CD8-positive, alpha-beta T cell (primary cell): Measurements from ENCODE around the gene FAM216A. TPM values are rescaled to one million over a fixed set of nuclear protein-coding genes. Genes with fewer than 3 reads are reported as not detected.

ENCODE experiments used
- total RNA-seq, 46 experiments: library from RNA in 2 of 46; stranded (reverse) in 2 of 46; gene quantifications; one replicate each; pipeline ENCODE4 v1.2.3 and lab custom pipeline; 2021 to 2026

FAM216A gene
- total RNA-seq, 2 experiments from 2014 or later: 3.5 to 4.5 TPM

Other genes starting within 250 kb of the FAM216A start
- gene ATP2A2, start 187.6 kb upstream of the FAM216A start, total RNA-seq: 100 to 1,000 TPM; 100 to 105 TPM
- 10 to 100 TPM; 22.1 to 23.2 TPM for gene ANAPC7, start 65.1 kb upstream of the FAM216A start, total RNA-seq
- 100 to 1,000 TPM; 123 to 136 TPM for gene ARPC3, start 18.5 kb upstream of the FAM216A start, total RNA-seq
- 1 to 10 TPM; 5.9 to 6.2 TPM for gene GPN3, start 588 bp upstream of the FAM216A start, total RNA-seq
- 10 to 100 TPM; 49.6 to 53.5 TPM for gene VPS29, start 33.3 kb downstream of the FAM216A start, total RNA-seq
- 1 to 10 TPM in 1 of 2 experiments, under 1 TPM in 1; 0.57 to 1.5 TPM for gene RAD9B, start 33.5 kb downstream of the FAM216A start, total RNA-seq
- gene PPTC7, start 114.5 kb downstream of the FAM216A start, total RNA-seq: 10 to 100 TPM; 49.6 to 50.4 TPM
- 1 to 10 TPM; 4.7 to 4.9 TPM for gene TCTN1, start 145.3 kb downstream of the FAM216A start, total RNA-seq
- 1 to 10 TPM; 3.0 to 3.8 TPM for gene HVCN1, start 220.3 kb downstream of the FAM216A start, total RNA-seq